ENCODE measurements around the gene SDK2.
A peak's percentile ranks its signal among the peaks of the same experiment; 100 is the strongest.

SDK2 gene

DNA sequence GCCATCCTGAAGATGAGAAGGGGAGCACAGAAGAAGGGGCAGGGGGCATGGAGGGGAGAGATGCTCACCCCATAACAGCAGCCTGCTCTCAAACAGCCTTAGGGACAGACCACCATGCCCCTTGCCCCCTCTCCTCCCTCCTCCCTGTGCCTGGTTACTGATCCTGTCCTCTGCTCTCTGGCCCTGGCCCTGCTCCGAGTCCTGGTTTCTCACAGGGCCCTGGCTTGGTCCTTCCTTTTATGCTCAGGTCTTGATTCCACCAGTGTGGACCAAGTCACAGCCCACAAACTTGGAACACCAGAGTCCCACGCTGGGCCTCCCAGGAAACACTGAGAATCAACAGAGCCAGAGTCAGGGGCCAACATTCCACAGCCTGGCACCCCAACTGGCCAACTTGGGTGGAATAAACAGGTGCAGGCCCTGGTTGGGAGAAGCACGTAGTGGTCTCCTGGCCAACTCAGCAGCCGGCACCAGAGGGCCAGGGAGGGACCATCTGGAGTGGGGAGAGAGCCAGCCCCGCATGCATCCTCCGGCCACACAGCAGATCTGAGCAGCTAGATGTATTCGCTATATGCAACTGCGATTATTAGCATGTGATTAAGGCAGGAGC, 287.6 kb downstream of the SDK2 start:
- DNase-seq, result no peak

DNA sequence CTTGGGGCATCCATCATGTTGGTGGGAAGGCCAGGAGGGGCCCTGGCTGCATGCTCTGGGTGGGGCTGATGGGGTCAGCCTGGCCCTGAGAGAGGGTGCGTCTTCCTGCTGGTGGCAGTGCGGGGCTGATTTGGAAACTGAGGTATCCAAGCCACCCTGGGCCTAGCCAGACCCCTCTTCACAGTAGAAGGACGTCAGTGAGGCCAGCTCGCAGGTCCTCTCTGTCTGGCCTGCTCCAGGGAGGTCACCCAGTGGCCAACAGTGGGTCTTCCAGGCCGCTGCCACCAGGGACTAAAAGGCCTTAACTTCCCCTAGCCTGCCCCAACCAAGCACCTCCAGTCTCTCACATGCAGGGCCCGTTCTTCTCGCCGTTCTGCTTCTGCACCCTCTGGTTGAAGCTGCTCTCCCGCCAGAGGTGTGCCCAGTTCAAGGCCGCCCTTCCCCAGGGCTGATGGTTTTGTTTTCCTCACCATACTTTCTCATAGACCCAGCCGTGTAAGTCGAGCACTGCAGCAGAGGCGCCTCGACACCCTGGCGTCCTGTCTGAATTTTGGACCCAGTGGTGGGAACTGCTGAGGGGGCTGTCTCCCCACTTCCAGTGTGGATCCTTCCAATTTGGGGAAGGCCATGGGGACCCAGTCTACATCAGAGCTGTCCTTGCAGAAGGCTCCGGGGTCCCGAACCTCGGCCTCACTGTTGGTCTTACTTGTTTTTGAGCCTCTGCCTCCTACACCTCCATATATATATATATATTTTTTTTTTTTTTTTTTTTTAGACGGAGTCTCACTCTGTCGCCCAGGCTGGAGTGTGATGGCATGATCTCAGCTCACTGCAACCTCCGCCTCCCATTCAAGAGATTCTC, 289.6 kb downstream of the SDK2 start:
- DNase-seq, result no peak

DNA sequence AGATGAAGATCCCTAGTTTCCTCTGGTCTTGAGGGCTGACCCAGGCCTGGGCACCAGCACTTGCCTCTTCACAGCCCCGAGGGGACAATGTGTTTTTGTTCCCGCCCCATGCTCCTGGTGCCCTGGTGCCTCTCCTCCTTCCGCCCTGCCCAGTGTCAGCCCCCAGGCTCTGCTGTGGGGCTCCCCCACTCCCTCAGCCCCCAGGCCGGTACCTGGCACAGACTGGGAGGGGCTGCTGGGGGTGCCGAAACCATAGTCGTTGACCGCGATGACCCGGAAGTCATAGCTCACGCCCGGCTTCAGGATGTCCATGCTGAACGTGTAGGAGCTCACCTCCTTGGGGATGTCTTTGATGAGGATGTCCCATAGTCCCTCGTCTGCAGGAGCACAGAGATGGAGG, 292.0 kb downstream of the SDK2 start:
- no peak for DNase-seq

DNA sequence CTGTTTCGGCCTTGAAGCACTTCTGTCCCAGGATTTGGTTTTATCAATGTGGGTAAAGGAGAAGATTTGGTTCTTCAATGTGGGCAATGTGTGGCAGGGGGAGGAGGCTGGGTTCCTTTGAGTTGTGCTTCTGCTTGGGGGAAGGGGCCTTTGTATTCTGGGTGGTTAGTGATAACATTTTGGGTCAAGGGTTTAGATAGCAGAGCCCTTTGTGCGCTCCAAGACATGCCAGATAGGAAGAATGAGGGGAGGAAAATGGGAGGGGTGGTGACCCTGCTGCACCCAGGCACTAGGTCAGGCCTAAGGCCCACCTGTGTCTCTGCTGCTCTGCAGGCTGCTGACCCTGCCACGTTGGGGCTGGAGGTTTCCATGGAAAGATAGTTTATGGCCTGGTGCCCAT, 292.5 kb downstream of the SDK2 start:
- DNase-seq, result no peak

DNA sequence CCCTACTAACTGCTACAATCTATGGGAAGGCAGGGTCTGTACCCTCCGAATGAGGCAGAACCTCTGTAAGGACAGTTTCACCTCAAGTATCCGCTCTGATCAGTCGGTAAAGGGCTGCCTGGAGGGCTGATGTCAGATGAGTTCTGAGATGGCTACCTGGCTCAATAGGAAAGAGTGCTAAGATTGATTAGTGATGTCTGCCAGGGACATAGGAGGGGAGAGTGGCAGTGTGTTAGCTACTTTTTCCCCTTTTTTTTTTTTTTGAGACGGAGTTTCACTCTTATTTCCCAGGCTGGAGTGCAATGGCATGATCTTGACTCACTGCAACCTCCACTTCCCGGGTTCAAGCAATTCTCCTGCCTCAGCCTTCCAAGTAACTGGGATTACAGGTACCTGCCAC, 293.4 kb downstream of the SDK2 start:
- no peak for DNase-seq

DNA sequence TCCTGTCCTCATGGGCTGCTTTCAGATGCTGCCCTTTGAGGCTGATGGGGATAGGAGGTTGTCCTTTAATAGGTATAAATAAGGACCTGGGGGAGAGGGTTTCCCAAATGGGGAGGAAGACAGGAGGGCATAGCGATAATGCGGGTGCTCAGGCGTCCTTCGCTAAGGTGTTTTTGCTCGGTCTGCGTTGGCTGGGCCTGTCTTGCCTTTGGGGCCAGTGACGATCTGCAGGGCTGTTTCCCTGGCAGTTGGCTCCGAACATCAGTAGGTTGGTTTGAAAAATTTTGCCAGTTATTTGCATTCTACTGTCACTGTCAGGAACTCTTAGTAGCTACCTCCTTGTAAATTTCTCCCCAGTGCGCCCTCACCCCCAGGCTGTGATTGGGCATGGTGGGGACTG, 294.6 kb downstream of the SDK2 start:
- no peak for DNase-seq

DNA sequence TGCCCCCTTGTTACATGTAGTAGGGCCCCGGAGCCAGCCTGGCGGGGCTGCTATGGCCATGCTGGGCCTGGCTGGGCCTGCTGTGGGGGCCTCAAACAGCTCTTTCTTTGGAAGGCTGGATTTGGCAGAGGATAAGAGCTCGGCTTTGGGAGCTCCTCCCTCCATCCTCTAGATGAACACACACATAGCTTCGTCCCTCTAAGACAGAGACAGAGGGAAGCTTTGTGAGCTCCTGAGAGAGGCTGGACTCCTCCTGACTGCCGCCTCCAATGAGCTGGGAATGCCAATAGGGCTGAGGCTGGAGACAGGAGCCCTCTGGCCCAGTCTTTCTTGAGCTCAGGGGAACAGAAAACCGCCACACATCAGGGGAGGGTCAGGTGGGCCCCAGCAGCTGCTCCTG, 295.1 kb downstream of the SDK2 start:
- DNase-seq, result no peak

DNA sequence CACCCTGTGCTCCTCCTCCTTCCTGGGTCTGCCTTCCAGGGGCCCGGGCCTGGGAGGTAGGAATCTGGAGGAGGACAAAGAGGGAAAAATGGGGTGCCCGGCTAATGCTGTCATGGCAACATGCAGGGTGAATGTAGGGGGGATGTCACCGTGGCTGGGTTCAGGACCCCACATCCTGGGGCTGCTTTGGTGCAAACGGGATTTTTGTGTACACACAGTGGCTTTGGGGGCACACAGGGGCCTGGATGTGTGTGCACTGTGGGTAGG, 295.5 kb downstream of the SDK2 start:
- DNase-seq, result no peak

DNA sequence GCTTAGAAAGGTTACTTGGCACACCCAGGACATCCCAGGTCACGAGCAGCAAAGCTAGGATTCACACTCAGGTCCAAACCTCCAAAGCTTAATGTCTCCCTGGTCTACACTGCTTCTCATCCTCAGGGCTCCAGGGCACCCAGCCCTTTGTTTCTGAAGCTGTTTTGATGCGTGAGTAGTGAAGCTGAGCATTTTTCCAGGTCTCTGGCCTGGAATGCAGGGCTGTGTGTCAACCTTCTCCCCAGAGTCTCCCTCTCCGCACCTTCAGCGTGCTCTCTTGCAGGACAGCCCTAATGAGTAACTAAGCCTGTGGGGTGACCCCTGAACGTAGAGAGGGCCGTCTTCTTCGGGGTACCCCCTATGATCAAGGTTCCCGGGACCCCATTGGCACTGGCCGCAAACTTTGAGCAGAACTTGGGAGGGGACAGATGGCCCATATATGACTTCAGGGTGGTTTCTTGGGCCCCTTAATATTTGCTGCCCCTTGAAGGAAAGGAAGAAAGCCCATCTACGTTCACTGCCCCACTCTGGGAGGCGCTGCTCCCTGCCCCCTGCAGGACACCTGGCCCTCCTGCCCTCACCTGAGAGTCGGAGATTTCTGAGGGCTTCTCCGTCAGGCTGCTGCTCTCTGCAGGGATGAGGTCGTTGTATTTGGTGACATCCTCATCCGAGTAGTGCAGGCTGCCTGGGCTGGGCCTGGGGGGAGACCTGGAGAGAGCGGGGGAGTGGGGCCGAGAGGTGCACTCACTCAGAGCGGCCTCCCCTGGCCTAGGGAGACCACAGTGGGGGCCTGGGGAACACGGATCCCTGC, 296.0 kb downstream of the SDK2 start:
- DNase-seq, result no peak

DNA sequence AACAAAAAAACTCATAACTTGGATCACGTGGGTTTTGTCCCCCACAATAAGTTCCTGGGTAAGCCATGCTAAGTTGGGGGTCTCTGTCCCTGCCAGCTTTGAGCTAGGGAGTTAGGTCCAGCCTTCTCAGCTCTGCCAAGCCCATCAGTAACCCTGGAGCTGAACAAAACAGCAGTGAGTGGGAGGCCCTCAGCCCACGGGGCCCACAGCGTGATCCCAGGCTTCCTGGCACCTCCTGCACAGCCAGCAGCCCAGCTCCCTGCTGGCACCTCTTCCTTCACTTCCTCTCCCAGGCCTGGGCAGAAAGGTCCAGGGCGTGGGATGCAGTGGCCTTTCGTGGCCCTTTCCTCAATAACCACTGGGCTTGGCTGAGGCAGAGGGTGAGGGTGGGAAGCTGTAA, 296.9 kb downstream of the SDK2 start:
- DNase-seq, result no peak

DNA sequence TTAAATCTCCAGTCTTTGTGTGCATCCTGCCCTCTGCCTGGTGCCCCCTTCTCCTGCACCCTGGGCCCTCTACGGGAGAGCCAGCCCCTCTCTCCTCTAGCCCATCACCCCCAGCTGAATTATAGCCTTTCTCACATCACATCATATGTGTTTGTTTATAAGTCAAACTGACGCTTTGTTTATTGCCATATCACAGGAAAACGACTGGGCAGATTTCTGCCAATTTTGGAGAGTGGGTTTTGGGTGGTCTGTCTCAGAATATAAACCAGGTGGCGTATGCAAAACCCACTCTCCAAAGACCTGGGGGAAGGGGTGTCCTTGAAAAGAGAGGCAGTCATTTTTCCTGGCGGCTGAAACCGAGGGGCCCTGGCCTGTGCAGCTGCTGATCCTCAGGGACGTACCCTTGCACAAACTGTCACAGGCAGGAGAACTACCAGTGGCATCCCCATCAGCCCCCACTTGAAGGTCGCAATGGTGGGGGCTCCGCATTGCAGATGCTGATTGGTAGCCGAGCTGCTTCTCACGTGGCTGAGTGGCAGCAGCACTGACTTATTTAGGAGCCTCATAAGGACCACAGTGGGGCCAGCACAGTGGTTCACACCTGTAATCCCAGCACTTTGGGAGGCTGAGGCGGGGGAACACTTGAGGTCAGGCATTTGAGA, 297.6 kb downstream of the SDK2 start:
- DNase-seq, result no peak

DNA sequence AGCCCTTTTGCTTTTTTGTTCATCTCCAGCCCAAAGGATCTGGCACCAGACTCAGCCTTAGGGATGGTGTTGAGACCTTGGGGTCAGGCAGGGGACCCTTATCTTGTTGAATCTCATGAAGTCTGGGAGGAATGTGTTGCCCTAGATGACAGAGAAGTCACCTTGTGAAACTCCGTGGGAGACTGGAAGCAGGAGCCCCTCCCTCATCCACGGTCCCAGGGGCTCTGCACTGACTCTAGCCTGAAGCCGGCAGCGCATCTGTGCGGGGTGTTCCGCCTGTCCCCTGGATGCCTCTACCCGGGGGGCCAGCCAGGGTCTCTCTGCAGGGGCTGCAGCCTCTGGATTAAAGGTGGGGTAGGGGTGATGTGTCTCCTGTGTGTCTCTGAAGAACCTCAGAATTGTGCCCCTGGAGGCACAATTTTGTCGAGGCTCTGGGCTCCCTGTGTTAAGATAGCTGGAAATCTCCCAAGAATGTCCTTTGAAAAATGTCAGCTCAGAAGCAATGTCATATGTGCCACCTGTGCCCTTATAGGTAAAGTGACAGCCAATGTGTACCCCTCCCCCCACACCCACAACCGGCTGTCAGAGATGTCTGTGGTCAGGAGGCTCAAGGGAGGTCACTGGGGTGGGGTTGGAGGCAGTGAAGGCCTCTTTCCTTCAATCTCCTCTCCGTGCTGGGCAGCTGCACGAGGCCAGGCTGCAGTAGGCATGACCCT, 300.3 kb downstream of the SDK2 start:
- DNase-seq, result peak; percentile 12

DNA sequence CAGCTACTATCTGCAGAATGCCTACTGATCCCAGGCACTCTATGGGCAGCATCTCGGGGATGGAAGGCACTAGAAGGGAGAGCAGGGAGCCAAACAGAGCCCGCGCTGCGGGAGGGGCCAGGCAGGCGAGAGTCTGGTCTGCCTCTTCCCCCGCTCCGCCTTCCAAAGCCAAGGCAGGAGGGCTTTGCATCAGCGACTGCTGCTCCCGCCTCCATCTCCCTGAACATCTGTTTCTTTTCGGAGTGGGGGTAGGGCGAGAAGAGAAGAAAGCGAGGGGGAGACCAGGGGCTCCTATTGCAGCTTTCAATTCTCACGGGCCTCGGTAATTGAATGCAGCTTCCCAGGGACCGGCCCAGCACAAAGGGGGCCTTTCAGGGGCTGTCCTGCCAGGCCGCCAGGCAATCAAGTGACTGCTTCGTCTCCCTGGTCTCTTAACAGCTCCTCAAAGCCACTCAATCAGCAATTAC, 301.0 kb downstream of the SDK2 start:
- DNase-seq, result peak; percentile 83

DNA sequence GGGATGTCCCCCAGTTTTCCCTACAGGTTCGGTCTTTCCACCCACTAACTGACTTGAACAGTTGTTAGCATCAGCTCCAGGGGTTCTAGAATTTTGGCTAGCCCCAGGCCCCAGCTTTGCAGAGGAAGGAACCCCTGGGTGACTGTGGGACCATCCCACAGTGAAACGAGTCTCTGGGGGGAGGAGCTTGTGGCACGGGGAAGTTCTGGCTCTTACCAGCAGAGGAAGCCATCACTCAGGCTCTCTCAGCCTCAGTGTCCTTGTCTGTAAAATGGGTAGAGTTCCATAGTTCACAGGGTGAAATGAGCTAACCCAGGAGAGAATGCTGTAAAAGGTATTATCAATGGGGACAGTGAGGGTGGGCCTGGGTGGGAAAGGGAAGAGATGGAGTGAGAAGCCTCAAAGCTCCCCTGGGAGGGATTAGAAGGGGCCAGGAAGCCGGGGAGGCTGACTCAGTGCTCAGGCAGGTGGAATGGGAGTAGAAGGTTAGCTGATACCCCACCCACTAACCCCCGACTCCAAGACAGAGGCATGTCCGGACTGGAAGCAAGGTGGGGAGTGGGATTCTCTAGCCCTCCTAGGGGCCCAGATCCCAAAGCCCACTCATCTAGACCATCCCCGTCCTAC, 301.6 kb downstream of the SDK2 start:
- DNase-seq, result peak; percentile 80

DNA sequence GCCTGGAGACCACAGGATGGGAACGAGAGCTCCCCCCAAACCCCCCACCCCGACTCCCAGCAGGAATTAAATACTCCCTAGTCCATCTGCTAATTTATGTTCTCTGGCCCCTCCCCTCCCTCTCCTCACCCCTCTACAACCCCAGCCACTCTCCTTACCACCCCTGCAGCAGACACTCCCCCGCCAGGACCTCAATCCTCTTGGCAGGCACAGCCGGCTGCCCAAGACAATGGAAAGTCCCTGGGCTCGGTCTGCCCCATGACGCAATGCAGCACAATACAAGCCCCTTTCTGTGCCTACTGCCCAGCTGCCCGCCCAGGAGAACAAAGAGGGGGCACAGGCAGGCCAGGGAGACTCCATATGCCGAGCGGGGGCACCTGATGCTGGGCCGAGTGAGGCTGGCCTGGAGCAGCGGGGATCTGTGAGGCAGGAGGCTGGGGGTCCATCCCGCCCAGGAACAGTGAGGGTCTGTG, 302.2 kb downstream of the SDK2 start:
- DNase-seq, result peak; percentile 72

DNA sequence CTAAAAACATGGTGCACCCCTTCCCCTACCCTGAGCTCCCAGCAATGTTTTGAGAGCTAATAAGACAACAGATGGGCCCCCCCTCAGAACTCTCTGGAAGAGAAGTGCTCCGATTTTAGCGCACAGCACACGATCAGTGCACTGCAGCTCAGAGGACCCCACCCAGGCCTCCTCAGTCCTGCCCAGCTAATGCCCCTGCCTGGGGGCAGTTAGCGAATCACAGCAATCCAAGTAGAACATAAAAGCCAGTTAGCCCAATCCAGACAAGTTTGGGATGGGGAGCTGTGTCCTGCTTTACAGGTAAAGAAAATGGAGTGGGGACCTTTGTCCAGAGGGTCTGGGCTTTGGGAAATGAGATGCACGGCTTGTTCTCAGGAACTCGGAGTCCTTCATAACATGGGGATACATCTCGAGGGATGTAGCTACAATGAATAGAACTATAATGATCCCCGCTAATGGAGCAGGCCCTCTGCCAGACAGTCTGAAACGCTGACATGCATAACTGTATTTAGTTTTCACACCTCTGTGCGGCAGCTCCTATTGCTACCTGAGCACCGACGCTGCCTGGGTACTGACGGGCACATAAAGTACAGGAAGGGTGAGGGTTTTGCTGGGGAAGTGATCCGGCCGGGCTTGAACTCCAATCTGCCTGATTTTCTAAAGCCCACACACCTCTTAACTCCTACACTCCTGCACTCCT, 302.7 kb downstream of the SDK2 start:
- no peak for DNase-seq

DNA sequence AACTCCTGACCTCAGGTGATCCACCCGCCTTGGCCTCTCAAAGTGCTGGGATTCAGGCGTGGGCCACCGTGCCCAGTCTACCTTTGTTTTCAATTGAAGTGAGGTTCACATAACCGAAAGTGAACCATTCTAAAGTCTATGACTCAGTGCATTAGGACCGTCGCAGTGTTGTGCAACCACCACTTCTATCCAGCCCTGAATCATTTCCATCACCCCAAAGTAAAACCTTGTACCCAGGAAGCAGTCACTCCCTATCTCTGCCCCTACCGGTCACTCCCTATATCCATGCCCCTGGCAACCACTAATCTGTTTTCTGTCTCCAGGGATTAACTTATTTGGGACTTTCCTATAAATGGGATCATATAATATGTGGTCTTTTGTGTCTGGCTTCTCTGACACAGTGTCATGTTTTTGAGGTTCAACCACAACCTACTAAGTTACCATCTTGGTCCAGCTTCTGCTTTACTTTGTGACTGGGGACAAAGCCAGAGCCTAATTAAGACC, 304.1 kb downstream of the SDK2 start:
- peak; percentile 96 for DNase-seq

DNA sequence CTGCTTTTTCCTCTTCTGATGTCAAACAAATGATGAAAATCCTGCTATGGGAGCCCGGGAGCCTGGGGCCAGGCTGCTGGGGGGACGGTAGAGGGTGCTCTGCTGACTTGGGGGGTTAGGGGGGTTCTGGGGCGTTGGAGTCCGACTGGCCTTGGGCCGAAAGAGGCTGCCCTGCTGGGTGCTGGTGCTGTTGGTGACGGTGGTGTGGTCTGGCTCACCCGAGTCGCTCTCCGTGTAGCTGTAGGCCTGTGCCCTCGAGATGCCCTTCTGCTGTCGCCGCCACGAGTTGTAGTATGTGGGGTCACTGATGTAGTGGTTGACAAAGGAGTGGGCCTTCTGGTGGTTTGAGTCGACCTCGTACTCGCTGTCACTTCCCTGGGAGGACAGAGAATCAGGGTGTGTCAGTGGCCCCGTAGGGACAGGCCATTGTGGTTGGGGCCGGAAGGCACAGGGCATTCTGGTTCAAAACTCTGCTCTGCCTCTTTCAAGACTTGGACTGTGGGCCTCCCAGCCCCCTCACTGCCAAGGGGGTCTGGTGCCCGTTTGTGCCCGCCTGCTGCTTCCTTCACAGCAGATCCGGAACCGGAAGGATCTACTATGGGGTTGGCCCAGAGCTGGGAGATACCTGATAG, 305.6 kb downstream of the SDK2 start:
- DNase-seq, result no peak

DNA sequence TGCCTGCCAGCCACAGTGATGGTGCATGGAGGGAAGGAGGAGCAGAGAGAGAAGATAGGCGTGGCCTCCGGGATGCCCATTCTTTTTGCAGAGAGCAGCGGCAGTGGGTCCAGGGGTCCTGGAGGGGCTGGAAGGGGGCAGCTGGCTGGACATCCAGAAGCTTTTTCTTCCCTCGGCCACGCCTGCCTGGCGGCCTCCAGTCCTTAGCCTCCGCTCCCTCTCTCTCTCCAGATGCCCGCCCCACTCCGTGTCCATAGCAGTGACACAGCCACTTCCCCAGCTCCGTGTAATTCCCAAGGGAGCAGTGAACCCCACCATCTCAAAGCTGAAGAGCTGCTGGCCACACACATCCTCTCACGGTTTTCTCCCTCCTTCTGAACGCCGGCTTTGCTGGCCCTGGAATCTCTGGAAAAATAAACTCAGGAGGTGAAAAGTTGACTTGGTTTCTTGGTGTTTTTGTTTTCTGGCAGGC, 306.2 kb downstream of the SDK2 start:
- peak; percentile 30 for DNase-seq

DNA sequence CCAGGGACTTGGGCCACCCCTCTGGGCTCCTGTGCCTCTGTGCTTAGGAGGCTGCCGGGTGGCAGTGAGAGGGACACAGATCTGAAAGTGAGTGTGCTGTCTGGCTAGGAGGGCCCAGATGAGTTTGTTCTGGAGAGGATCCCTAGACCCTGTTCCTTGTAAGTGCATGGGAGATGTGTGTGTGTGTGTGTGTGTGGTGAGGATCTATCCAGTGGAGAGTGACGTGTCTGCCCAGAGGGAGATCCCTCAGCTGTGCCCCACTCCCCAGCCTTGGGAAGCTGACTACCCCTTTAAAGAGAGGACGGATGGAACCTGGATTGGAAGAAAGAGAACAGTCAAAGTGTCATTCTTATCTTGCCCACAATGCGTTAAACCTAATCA, 306.9 kb downstream of the SDK2 start:
- no peak for DNase-seq

Data from EL (cell line).